Esophagus muscularis mucosa (tissue), 4 donors: ENCODE results near the gene BCAS3.

Experiments used
- CTCF ChIP-seq, 3 experiments: fragments of 200-600 bp in 2 of 3; fragments of 450-650 bp in 1 of 3; sonication (generic) in 2 of 3; IDR thresholded peaks; one replicate each; pipeline ENCODE4 v1.5.1; 2017 to 2019; ENCODE audit warnings: antibody characterized with exemption in 3 of 3, mild to moderate bottlenecking in 2 of 3, moderate library complexity in 1 of 3
- EP300 ChIP-seq: sonication (generic); formaldehyde crosslinking; IDR thresholded peaks from one replicate; pipeline ENCODE4 v1.6.1; 2017; ENCODE audit warnings: antibody characterized with exemption
- POLR2A ChIP-seq: fragments of 450-650 bp; IDR thresholded peaks from one replicate; pipeline ENCODE4 v1.6.1; 2017; ENCODE audit warnings: antibody characterized with exemption, moderate library complexity, mild to moderate bottlenecking, low read depth
- POLR2AphosphoS5 ChIP-seq, 2 donors: sonication (generic); formaldehyde crosslinking; IDR thresholded peaks; one replicate each; pipeline ENCODE4 v1.6.1; 2017; ENCODE audit warnings: antibody characterized with exemption in 2 of 2

DNA sequence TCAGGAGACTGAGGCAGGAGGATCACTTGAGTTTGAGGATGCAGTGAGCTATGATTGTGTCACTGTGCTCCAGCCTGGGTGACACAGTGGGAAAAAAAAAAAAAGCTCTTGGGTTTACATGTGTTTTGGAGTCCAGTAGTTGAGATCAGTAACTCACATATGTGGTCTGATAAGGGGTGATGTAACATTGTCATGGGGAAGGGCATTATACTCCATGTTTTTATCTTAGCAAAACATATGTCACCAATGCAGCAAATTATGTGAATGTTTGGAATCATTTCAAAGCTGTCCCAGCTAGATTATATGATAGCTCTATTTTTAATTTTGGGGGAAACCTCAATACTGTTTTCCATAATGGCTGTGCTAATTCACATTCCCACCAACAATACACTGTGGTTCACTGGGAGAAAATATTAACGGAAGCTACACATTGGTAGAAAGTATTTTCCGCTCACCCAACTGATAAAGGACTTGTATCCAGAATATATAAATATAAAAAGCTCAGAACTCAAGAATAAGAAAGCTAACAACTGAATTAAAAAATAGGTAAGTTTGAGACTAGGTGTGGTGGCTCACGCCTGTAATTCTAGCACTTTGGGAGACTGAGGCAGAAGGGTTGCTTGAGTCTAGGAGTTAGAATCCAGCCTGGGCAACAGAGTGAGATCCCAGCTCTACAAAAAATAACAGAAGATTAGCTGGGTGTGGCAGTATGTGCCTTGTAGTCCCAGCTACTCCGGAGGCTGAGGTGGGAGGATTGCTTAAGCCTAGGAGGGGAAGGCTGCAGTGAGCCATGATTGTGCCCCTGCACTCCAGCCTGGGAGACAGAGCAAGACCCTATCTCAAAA, 497.9 kb downstream of the BCAS3 start:
- TF ChIP-seq CTCF (IDR thresholded peaks at IDR 0.05) (no peak), POLR2AphosphoS5 (IDR thresholded peaks at IDR 0.05) (no peak), POLR2A (no peak), EP300 (no peak)
